ENCODE measurements around the gene SYT2. TPM values are rescaled to one million over a fixed set of nuclear protein-coding genes. Genes with fewer than 3 reads are reported as not detected.

SYT2 gene
- total and polyA plus RNA-seq, 9 of the 15 experiments (the other 6 are each of a cell fraction or from before 2014, with no cell fraction given): not detected

GRCh38 chr1:202713110-202713509, 2.9 kb upstream of the SYT2 start:
- Histone ChIP-seq H3K9ac (ENCODE audit: insufficient read depth in 1 of 2, low read depth in 2 of 2, low read length in 2 of 2) (no peak overlapping the region), H3K9me1 (ENCODE audit: control insufficient read depth, insufficient read depth, low read length) (no peaks in the 10 kb centered on the region), H3K9me3 (replicated peaks; ENCODE audit: control insufficient read depth, insufficient read depth, low read depth, low read length) (no peaks in the 10 kb centered on the region), H4K20me1 (replicated peaks; ENCODE audit: control insufficient read depth, insufficient read depth, low read length) (peaks cover 10% of the 10 kb centered on the region; the same call in 1 of the 2 replicates), H3K79me2 (ENCODE audit: control insufficient read depth, insufficient read depth, low read length) (no peaks in the 10 kb centered on the region), H2AFZ (ENCODE audit: low read depth, low read length) (no peak overlapping the region), H3K36me3 (ENCODE audit: control insufficient read depth, insufficient read depth, low read length) (no peaks in the 10 kb centered on the region), H3K27me3 (ENCODE audit: control insufficient read depth in 2 of 2, insufficient read depth in 2 of 2, low read length in 2 of 2) (peaks cover 74 to 84% of the 10 kb centered on the region in 2 experiments), H3K4me2 (ENCODE audit: insufficient read depth, low read length) (no peak overlapping the region), H3K4me1 (replicated peaks in 1 of 2; ENCODE audit: control insufficient read depth in 2 of 2, insufficient read depth in 2 of 2, low read length in 2 of 2) (peaks cover 0 to 16% of the 10 kb centered on the region in 2 experiments; a peak in 2 of 5 replicates), H3K4me3 (no peak overlapping the region), H3K27ac (ENCODE audit: extremely low read depth, low read depth, low read length) (no peak overlapping the region)
- in situ Hi-C loops (cut with MboI): loop anchor here (25.0 kb wide), 1 partner anchor 226 kb away; no protein-coding TSS in a partner anchor
- no peak for FAIRE-seq
- ChIA-PET POLR2A (interaction anchor here (0.6 to 1.8 kb wide), 7 partner anchors 12 to 652 kb away, joined by 3 to 7 read pairs (median 3); no protein-coding TSS in a partner anchor), CTCF (ENCODE audit: low intra/inter-chr PET ratio) (no interaction called here)
- no peak for TF ChIP-seq ATF3 (IDR thresholded peaks at IDR 0.05)
- TF ChIP-seq ATF3 (CRISPR knock-in tag; conservative IDR thresholded peaks at IDR 0.05): no peak
- no peak for TF ChIP-seq NFATC3 (IDR thresholded peaks at IDR 0.05)
- no peak for TF ChIP-seq NFE2L1 (tag; IDR thresholded peaks at IDR 0.05; ENCODE audit: borderline replicate concordance, low read depth)
- TF ChIP-seq GATAD2B (IDR thresholded peaks at IDR 0.05; ENCODE audit: borderline replicate concordance): no peak
- no TSS peak for BruUV-seq (replicated peaks)
- ATAC-seq: no peak
- intact Hi-C loops (cut with micrococcal nuclease): loop anchor here (10.0 kb wide), 2 partner anchors 248 to 368 kb away; partner anchors contain the start of genes PPP1R12B and UBE2T
- DNase-seq (ENCODE audit: extremely low read depth in 1 of 4, low spot score in 3 of 4): no peak
- WGBS (ENCODE audit: insufficient coverage, low coverage, missing lambda C conversion rate): 3% methylated on average over 4 of the region's 4 CpGs
